ENCODE results near the gene ZNF425.

- TF ChIP-seq EZH2 (IDR thresholded peaks at IDR 0.05; ENCODE audit: low read depth, unreplicated experiment) (no peak), CTCF (conservative IDR thresholded peaks at IDR 0.05; ENCODE audit: low read depth in 2 of 2) (no peak), POLR2AphosphoS5 (IDR thresholded peaks at IDR 0.05; ENCODE audit: low read depth) (no peak)
These were observed 49.0 kb upstream of the ZNF425 start for GRCh38 chr7:149175150-149175549.

Data from GM23338 (cell line).